ENCODE measurements around the gene CARD19.
A peak's percentile ranks its signal among the peaks of the same experiment; 100 is the strongest.

Gene CARD19

DNA sequence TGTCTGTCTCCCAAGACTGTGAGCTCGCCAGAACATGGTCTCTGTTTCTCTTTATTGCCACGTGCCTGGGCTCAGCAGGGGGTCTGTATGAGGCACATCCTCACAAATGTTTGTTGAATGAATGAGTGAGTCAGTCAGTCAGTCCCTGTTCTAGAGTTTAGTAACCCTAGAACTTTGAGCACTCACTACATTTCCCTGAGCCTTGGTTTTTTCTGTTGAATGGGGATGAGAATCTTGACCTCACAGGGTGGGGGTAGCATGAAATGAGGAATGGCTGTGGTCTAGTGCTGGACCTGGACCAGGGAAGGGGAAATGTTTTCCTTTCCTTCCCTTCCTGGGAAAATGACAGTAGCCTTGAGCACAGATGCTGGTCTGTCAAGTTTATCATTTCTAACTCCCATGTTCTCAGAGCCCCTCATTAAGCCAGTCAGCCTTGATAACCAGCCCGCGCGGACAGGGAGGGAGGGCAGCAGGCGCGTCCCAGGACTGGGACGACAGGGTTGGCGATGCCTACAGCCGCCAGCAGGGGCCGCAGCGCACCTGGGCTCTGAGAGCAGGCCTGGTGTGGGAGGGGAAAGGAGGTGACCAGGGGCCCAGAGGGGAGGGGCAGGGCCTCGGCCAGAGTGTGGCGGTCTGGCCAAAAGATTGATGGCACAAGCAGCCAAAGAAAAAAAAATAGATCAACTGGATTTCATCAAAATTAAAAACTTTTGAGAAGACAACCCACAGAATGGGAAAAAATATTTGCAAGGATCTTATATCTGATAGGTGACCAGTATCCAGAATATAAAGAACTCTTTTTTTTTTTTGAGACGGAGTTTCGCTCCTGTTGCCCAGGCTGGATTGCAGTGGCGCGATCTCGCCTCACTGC lies 63.8 kb downstream of the CARD19 start:
- FAIRE-seq (peak; percentile 91), DNase-seq (ENCODE audit: insufficient read length, low spot score) (peak; percentile 91)
- TF ChIP-seq POLR2A (IDR thresholded peaks at IDR 0.05; ENCODE audit: low read depth, low read length) = no peak

DNA sequence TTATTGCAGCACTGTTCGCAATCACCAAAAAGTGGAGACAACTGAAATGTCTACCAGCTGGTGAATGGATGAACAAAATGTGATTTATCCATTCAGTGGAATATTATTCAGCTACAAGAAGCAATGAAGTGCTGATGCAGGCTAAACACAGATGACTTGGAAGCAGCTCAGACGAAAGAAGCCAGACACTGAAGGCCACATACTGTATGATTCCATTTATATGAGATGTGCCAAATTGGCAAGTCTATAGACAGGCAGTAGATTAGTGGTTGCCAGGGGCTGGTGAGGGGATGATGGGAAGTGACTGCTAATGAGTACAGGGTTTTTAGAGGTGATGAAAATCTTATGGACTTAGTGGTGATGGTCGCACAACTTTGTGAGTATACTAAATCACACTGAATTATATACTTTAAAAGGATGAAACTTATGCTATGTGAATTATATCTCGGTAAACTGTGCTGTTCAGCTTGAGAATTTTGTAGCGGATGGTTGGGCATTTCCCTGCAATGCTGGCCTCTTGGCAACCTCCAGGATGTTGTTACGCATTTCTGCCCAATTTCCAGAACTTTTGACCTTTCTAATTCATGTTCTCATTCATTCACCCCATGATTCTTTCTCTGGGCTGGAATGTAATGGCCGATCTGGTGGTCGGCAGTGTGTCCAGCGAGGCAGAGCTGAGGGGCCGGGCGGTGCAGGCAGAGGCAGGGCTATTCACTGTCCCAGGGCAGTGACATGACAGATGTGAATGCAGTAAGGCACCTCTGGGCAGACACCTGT lies 66.0 kb downstream of the CARD19 start:
- DNase-seq (ENCODE audit: insufficient read length, low spot score) = no peak
- no peak for TF ChIP-seq POLR2A (IDR thresholded peaks at IDR 0.05; ENCODE audit: low read depth, low read length)
- no peak for FAIRE-seq

Data from H54 (cell line).